ENCODE results near the gene RPS5.

Gene RPS5

GRCh38 chr19:58408152-58409009 lies 21.3 kb downstream of the RPS5 start, which contains the start of gene ZNF584:
Gene ZNF584 (plus strand): TSS chr19:58408649. CDS start chr19:58409148, 499 bp downstream.
- peak; percentile 97 for DNase-seq
- Histone ChIP-seq H3K27me3 (no peaks in the 10 kb centered on the region), H3K4me1 (no peaks in the 10 kb centered on the region; the same call in 1 of the 2 replicates), H3K9me3 (no peaks in the 10 kb centered on the region), H3K4me3 (ENCODE audit: low read depth, low read length) (peak within 1 kb of the TSS; percentile 95), H3K36me3 (peaks cover 3% of the 10 kb centered on the region; the same call in 1 of the 2 replicates)
- TF ChIP-seq CTCF (IDR thresholded peaks at IDR 0.05; ENCODE audit: low read depth, low read length): no peak

- Histone ChIP-seq H3K4me3 (ENCODE audit: low read depth, low read length) (peak overlapping the region; percentile 95), H3K27me3 (no peaks in the 10 kb centered on the region), H3K36me3 (peaks cover 3% of the 10 kb centered on the region; the same call in 1 of the 2 replicates), H3K4me1 (no peaks in the 10 kb centered on the region; the same call in 1 of the 2 replicates), H3K9me3 (no peaks in the 10 kb centered on the region)
- DNase-seq: peak; percentile 66
- TF ChIP-seq CTCF (IDR thresholded peaks at IDR 0.05; ENCODE audit: low read depth, low read length): no peak
These were observed 22.1 kb downstream of the RPS5 start for GRCh38 chr19:58409010-58409790.

- TF ChIP-seq CTCF (IDR thresholded peaks at IDR 0.05; ENCODE audit: low read depth, low read length): no peak
- H3K4me1 ChIP-seq: no peaks in the 10 kb centered on the region
- H3K9me3 ChIP-seq: peaks cover 12% of the 10 kb centered on the region
- H3K36me3 ChIP-seq: peaks cover 64% of the 10 kb centered on the region
- no peak for DNase-seq
- no peaks in the 10 kb centered on the region for H3K27me3 ChIP-seq
- no peak overlapping the region for H3K4me3 ChIP-seq (ENCODE audit: low read depth, low read length)
These were observed 29.5 kb downstream of the RPS5 start for GRCh38 chr19:58416604-58417003.

- Histone ChIP-seq H3K36me3 (peaks cover 64% of the 10 kb centered on the region), H3K27me3 (no peaks in the 10 kb centered on the region)
These were observed 30.0 kb downstream of the RPS5 start for GRCh38 chr19:58417071-58417470.

GRCh38 chr19:58428617-58429016 lies 41.5 kb downstream of the RPS5 start:
- DNase-seq: no peak
- Histone ChIP-seq H3K4me1 (no peaks in the 10 kb centered on the region), H3K27me3 (no peaks in the 10 kb centered on the region), H3K36me3 (peaks cover 29% of the 10 kb centered on the region), H3K4me3 (ENCODE audit: low read depth, low read length) (no peak overlapping the region), H3K9me3 (peaks cover 10% of the 10 kb centered on the region)
- no peak for TF ChIP-seq CTCF (IDR thresholded peaks at IDR 0.05; ENCODE audit: low read depth, low read length)

More at GRCh38 chr19:58417071-58417470, 30.0 kb downstream of the RPS5 start:
- no peak for TF ChIP-seq CTCF (IDR thresholded peaks at IDR 0.05; ENCODE audit: low read depth, low read length)
- Histone ChIP-seq H3K4me1 (no peaks in the 10 kb centered on the region), H3K4me3 (ENCODE audit: low read depth, low read length) (no peak overlapping the region), H3K9me3 (peaks cover 12% of the 10 kb centered on the region)
- no peak for DNase-seq

All from BE2C (cell line).